ENCODE results near the gene DDX49.

DNA sequence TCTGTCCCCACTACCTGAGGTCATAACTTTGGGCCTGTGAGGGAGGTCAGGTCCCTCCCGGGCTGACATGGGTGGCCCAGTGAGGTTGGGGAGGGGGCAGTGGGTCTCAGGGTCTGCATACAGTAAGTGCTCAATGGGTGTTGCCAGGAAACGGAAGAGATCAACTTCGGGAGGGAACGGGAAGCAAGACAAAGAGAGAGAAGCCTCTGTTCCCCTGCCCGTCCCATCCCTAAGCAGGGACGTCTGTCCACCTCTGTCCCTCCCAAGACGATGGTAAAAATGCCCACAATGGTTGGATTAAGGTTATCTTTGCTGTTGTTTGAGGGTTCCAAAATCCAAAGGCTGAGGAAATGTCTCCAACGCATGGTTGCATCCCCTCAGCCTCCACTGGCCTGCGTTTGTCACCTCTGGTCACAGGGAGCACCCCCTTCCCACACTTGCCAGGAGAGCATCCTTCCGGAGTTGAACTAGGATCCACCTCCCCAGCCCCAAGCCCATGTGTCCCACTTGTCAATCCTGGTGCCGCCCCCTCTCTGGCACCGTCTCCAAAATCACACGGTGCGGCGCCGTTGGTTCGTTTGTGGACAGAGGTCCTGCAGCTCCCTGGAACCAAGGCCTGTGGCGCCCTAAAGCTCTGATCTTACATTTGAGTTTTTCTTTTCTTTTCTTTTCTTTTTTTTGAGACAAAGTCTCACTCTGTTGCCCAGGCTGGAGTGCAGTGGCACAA, 22.3 kb downstream of the DDX49 start:
- no peak for TF ChIP-seq CTCF (IDR thresholded peaks at IDR 0.05)
- no peak for TF ChIP-seq POLR2A (IDR thresholded peaks at IDR 0.05)
